B cell (primary cell): ENCODE results near the gene YTHDC2. TPM values are rescaled to one million over a fixed set of nuclear protein-coding genes. Genes with fewer than 3 reads are reported as not detected.

Source experiments
- ATAC-seq: fragments of 200-7000 bp; cut with Tn5 transposase; one replicate; pipeline ENCODE4 v1.10.0; 2021; ENCODE audit warnings: low read depth, mild to moderate bottlenecking, moderate number of reproducible peaks, moderate library complexity
- CTCF ChIA-PET: fragments of 350-600 bp; sonication (Branson Sonifier 250); formaldehyde crosslinking; loops from one replicate; lab custom pipeline; 2021; ENCODE audit warnings: antibody characterized with exemption, inconsistent platforms; lab: Charles Lee
- POLR2A ChIA-PET: fragments of 350-600 bp; sonication (Branson Sonifier 250); formaldehyde crosslinking; loops from one replicate; lab custom pipeline; 2021; ENCODE audit warnings: antibody characterized with exemption; lab: Charles Lee
- DNase-seq: peaks from one replicate; pipeline ENCODE4 v3.0.0; 2013
- H2AFZ ChIP-seq: 2 replicates; pipeline ENCODE4 v1.6.1; 2012; ENCODE audit warnings: mild to moderate bottlenecking, low read depth, low read length; ENCODE audit not compliant: insufficient read depth, poor library complexity, severe bottlenecking
- H3K27ac ChIP-seq, 2 donors: 1 replicate in 1 of 2; 2 replicates in 1 of 2; pipeline ENCODE4 v1.5.1; 2012 to 2013; ENCODE audit warnings: low read length in 2 of 2, mild to moderate bottlenecking in 2 of 2, moderate library complexity in 1 of 2
- H3K27me3 ChIP-seq, 4 experiments: fragments of 200-600 bp in 1 of 4; sonication (generic) in 1 of 4; replicated peaks in 1 of 4; 1 replicate in 2 of 4; 2 replicates in 2 of 4; pipeline versions ENCODE4 v1.6.1 to v1.7.0; 2013 to 2016; ENCODE audit warnings: low read length in 3 of 4, mild to moderate bottlenecking in 2 of 4, mixed read lengths in 1 of 4, moderate library complexity in 1 of 4; ENCODE audit not compliant: insufficient read depth in 4 of 4, control insufficient read depth in 3 of 4; ENCODE audit errors: control extremely low read depth in 1 of 4
- H3K36me3 ChIP-seq, 2 experiments: replicated peaks in 1 of 2; 1 replicate in 1 of 2; 2 replicates in 1 of 2; pipeline versions ENCODE4 v1.6.1 to v1.7.1; 2013; ENCODE audit warnings: low read length in 1 of 2; ENCODE audit not compliant: insufficient read depth in 2 of 2, control insufficient read depth in 1 of 2; ENCODE audit errors: control extremely low read depth in 1 of 2, extremely low read depth in 1 of 2
- H3K4me1 ChIP-seq, 2 donors: fragments of 200-600 bp in 1 of 2; sonication (generic) in 1 of 2; 1 replicate in 1 of 2; 2 replicates in 1 of 2; pipeline versions ENCODE4 v1.5.1 to v1.6.1; 2013 to 2017; ENCODE audit warnings: low read length in 2 of 2; ENCODE audit not compliant: control insufficient read depth in 2 of 2, insufficient read depth in 2 of 2
- H3K4me2 ChIP-seq: replicated peaks from 2 replicates; pipeline ENCODE3; 2012; ENCODE audit warnings: mild to moderate bottlenecking, low read depth, low read length; ENCODE audit not compliant: poor library complexity, severe bottlenecking
- H3K4me3 ChIP-seq, 5 experiments: fragments of 200-600 bp in 1 of 5; sonication (generic) in 1 of 5; 1 replicate in 3 of 5; 2 replicates in 2 of 5; pipeline versions ENCODE4 v1.5.1 to v1.7.0; 2011 to 2016; ENCODE audit warnings: low read length in 4 of 5, mild to moderate bottlenecking in 4 of 5, low read depth in 2 of 5, control low read depth in 1 of 5, moderate library complexity in 1 of 5; ENCODE audit not compliant: insufficient read depth in 1 of 5; ENCODE audit errors: control extremely low read depth in 1 of 5, extremely low read depth in 1 of 5
- H3K79me2 ChIP-seq: fragments of 200-600 bp; sonication (generic); one replicate; pipeline ENCODE4 v1.6.0; 2016; ENCODE audit warnings: low read length; ENCODE audit not compliant: control insufficient read depth, insufficient read depth
- H3K9ac ChIP-seq: fragments of 200-600 bp; sonication (generic); 2 replicates; pipeline ENCODE4 v1.6.1; 2017; ENCODE audit warnings: mild to moderate bottlenecking, low read length, moderate library complexity
- H3K9me3 ChIP-seq, 3 donors: one replicate each; pipeline versions ENCODE4 v1.6.1 to v1.7.1; 2013; ENCODE audit warnings: low read length in 2 of 3; ENCODE audit not compliant: control insufficient read depth in 2 of 3, insufficient read depth in 1 of 3; ENCODE audit errors: control extremely low read depth in 1 of 3
- H4K20me1 ChIP-seq: 2 replicates; pipeline ENCODE4 v1.6.0; 2012; ENCODE audit warnings: mild to moderate bottlenecking, low read length; ENCODE audit not compliant: insufficient read depth, control insufficient read depth, poor library complexity, severe bottlenecking
- H3K27ac Mint-ChIP-seq: one replicate; pipeline ENCODE4 v1.8.0; 2021; ENCODE audit warnings: mixed read lengths
- H3K27me3 Mint-ChIP-seq: one replicate; pipeline ENCODE4 v1.8.0; 2021; ENCODE audit warnings: mixed read lengths
- H3K4me1 Mint-ChIP-seq: one replicate; pipeline ENCODE4 v1.8.0; 2021; ENCODE audit warnings: mixed read lengths
- H3K4me3 Mint-ChIP-seq: one replicate; pipeline ENCODE4 v1.8.0; 2021; ENCODE audit warnings: mixed read lengths
- H3K9me3 Mint-ChIP-seq: one replicate; pipeline ENCODE4 v1.8.0; 2022; ENCODE audit warnings: mixed read lengths; ENCODE audit not compliant: insufficient read depth
- CTCF ChIP-seq: fragments of 200-600 bp; IDR thresholded peaks from one replicate; pipeline ENCODE4 v1.8.0; 2022; ENCODE audit warnings: antibody characterized with exemption, mild to moderate bottlenecking
- EZH2 ChIP-seq: IDR thresholded peaks from 2 replicates; pipeline ENCODE4 v1.6.1; 2012; ENCODE audit warnings: borderline replicate concordance, low read depth, mild to moderate bottlenecking, moderate library complexity, low read length; ENCODE audit not compliant: insufficient read depth, poor library complexity, severe bottlenecking
- WGBS: methylation state at CpG from one replicate; pipeline ENCODE4 v1.1.5; 2013; ENCODE audit warnings: missing lambda C conversion rate; ENCODE audit not compliant: insufficient coverage; 5-methylcytosine and 5-hydroxymethylcytosine counted together
- intact Hi-C: fragments of 100-400 bp; cut with micrococcal nuclease; formaldehyde crosslinking; loops from one replicate; pipeline ENCODE4 v1.10.0; 2022
- polyA plus RNA-seq: library from polyadenylated mRNA; depleted of rRNA; stranded (reverse); fragments of >200 nt; gene quantifications from 2 replicates; pipeline ENCODE4 v1.2.3, GENCODE V29; 2012
- total RNA-seq, 2 donors: library from RNA; stranded (reverse); fragments of 120-200 nt in 1 of 2; gene quantifications; 1 replicate in 1 of 2; 2 replicates in 1 of 2; pipeline versions ENCODE4 v1.2.3 to v1.2.4, GENCODE V29; 2013 to 2022

YTHDC2 gene
- total and polyA plus RNA-seq, 2 donors (not counting 1 experiment from before 2014, with no cell fraction given): 8.6 to 52.6 TPM

DNA sequence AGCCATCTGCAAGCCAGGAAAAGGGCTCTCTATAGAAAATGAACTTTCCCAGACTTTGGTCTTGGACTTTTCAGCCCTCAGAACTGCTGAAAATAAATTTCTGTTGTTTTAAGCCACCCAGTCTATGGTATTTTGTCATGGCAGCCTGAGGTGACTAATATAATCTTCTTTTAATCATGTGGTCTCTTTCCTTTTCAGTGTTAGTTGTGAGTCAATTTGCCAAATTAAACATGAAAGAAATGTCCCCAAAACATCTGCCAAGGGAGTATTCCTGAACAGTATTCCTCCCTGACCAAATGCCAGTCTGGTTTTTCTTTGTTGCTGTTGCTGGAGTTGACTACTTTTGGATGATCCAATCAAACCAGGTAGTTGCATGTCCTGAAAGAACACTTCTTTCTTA is 4.7 kb upstream of the YTHDC2 start:
- POLR2A ChIA-PET: no interaction called here
- Mint-ChIP-seq H3K4me3 (no peak overlapping the region), H3K9me3 (no peaks in the 10 kb centered on the region), H3K27me3 (peaks cover 55% of the 10 kb centered on the region), H3K27ac (no peak overlapping the region), H3K4me1 (peaks cover 9% of the 10 kb centered on the region)
- Histone ChIP-seq H3K36me3 (no peaks in the 10 kb centered on the region), H3K9ac (no peak overlapping the region), H3K27ac (no peak overlapping the region), H3K4me2 (no peak overlapping the region), H3K27me3 (peaks cover 0 to 36% (median 26%) of the 10 kb centered on the region in 4 experiments), H3K9me3 (no peaks in the 10 kb centered on the region), H4K20me1 (no peaks in the 10 kb centered on the region), H2AFZ (no peak overlapping the region), H3K4me3 (no peak overlapping the region), H3K79me2 (peaks cover 17% of the 10 kb centered on the region), H3K4me1 (peaks cover 0 to 7% of the 10 kb centered on the region in 2 donors)
- intact Hi-C loops: no loop called here
- TF ChIP-seq CTCF (no peak), EZH2 (no peak)
- ATAC-seq (no peak), DNase-seq (no peak)
- CTCF ChIA-PET: no interaction called here

DNA sequence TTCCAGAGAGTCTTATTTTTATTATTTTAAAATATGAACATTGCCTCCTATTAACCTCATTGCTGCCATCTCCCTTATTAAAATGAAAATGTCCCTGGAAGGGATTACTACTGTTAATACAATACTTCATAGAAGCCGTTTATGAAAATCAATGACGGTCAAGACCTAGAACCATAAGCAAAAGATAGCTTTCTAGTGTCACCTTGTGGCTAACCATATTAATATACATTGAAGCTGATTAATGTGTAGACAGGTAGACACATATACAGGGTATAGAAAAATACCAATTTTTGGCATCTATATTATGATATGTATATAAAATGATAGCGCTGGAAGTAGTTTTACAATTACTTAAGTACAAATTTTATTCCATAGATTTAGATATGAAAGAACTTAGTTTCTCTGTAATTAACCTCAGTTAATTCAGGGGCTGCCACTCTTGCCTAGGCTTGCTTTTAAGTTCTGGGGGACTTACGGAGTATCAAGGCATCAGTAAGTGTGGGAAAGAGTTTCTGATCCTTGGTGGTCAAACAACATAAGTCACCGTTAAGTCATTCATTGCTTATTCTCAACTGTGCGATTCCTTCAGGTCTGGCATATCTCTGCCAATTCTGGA is 2.5 kb upstream of the YTHDC2 start:
- H3K27me3 ChIP-seq: peaks cover 0 to 24% (median 19%) of the 10 kb centered on the region in 4 experiments
- H3K4me3 ChIP-seq: no peak overlapping the region
- H4K20me1 ChIP-seq: no peaks in the 10 kb centered on the region
- Mint-ChIP-seq H3K9me3 (no peaks in the 10 kb centered on the region), H3K27ac (no peak overlapping the region), H3K4me1 (peaks cover 24% of the 10 kb centered on the region), H3K27me3 (peaks cover 39% of the 10 kb centered on the region), H3K4me3 (no peak overlapping the region)
- 83% methylated on average over 2 of the region's 6 CpGs for whole genome bisulfite sequencing
- ATAC-seq (no peak), DNase-seq (peak; percentile 30)
- intact Hi-C loops: loop anchor here (5.0 to 10.0 kb wide), 5 partner anchors 514 to 1349 kb away; partner anchors contain the start of gene SRP19
- peaks cover 27% of the 10 kb centered on the region for H3K79me2 ChIP-seq
- H3K4me2 ChIP-seq: no peak overlapping the region
- no peak overlapping the region for H3K27ac ChIP-seq
- TF ChIP-seq CTCF (peak; percentile 32), EZH2 (no peak)
- H3K36me3 ChIP-seq: no peaks in the 10 kb centered on the region
- ChIA-PET CTCF (interaction anchor here (0.7 to 4.4 kb wide), 6 partner anchors 9 to 1689 kb away, joined by 3 to 29 read pairs (median 4); no protein-coding TSS in a partner anchor), POLR2A (interaction anchor here (0.6 kb wide), 1 partner anchor 546 kb away, joined by 5 read pairs; no protein-coding TSS in a partner anchor)
- H3K4me1 ChIP-seq: peaks cover 7 to 18% of the 10 kb centered on the region in 2 donors
- no peak overlapping the region for H3K9ac ChIP-seq
- no peaks in the 10 kb centered on the region for H3K9me3 ChIP-seq
- no peak overlapping the region for H2AFZ ChIP-seq
